HepG2 (cell line): ENCODE data around the gene DNAJA1. TPM values are rescaled to one million over a fixed set of nuclear protein-coding genes. Genes with fewer than 3 reads are reported as not detected.

Experiments used
- ADNP ChIP-seq: sonication (generic); formaldehyde crosslinking; IDR thresholded peaks from 2 replicates; pipeline ENCODE4 v1.4.0; 2020; ENCODE audit warnings: missing genetic modification reagents
- CC2D1A ChIP-seq: sonication (generic); formaldehyde crosslinking; IDR thresholded peaks from 2 replicates; pipeline ENCODE4 v1.8.1; 2023; ENCODE audit warnings: mild to moderate bottlenecking, missing genetic modification reagents
- CREBL2 ChIP-seq: sonication (generic); formaldehyde crosslinking; IDR thresholded peaks from 2 replicates; pipeline ENCODE4 v1.8.1; 2023; ENCODE audit warnings: missing genetic modification reagents, mild to moderate bottlenecking, borderline replicate concordance
- ESRRA ChIP-seq: sonication (generic); formaldehyde crosslinking; IDR thresholded peaks from 2 replicates; pipeline ENCODE4 v1.5.1; 2020; ENCODE audit warnings: mild to moderate bottlenecking, low read depth, missing genetic modification reagents
- FOXA1 ChIP-seq, 2 experiments: fragments of 450-650 bp in 1 of 2; sonication (generic) in 1 of 2; formaldehyde crosslinking in 1 of 2; IDR thresholded peaks; 2 replicates each; pipeline versions ENCODE4 v1.4.0 to v1.6.1; 2016 to 2020; ENCODE audit warnings: missing genetic modification reagents in 1 of 2
- HOMEZ ChIP-seq: IDR thresholded peaks from 2 replicates; pipeline ENCODE4 v1.6.1; 2016; ENCODE audit warnings: low read depth
- KDM5A ChIP-seq: fragments of 200-600 bp; sonication (generic); IDR thresholded peaks from 2 replicates; pipeline ENCODE4 v1.7.0; 2018; ENCODE audit warnings: antibody characterized with exemption, mild to moderate bottlenecking, low read length, borderline replicate concordance
- KLF16 ChIP-seq, 2 experiments: sonication (generic) in 1 of 2; formaldehyde crosslinking in 1 of 2; IDR thresholded peaks; 2 replicates each; pipeline versions ENCODE4 v1.6.1 to v1.8.0; 2016 to 2023; ENCODE audit warnings: missing genetic modification reagents in 2 of 2, missing compliant biosample characterization in 1 of 2
- KMT2A ChIP-seq: sonication (generic); formaldehyde crosslinking; IDR thresholded peaks from 2 replicates; pipeline ENCODE4 v1.4.0; 2020; ENCODE audit warnings: missing genetic modification reagents
- NCOA1 ChIP-seq: sonication (generic); formaldehyde crosslinking; IDR thresholded peaks from 2 replicates; pipeline ENCODE4 v1.9.0; 2021; ENCODE audit warnings: missing genetic modification reagents
- NR3C1 ChIP-seq: sonication (generic); formaldehyde crosslinking; IDR thresholded peaks from 2 replicates; pipeline ENCODE4 v1.4.0; 2020; ENCODE audit warnings: missing genetic modification reagents
- POGK ChIP-seq: sonication (generic); formaldehyde crosslinking; conservative IDR thresholded peaks from 2 replicates; pipeline ENCODE4 v1.8.0; 2022; ENCODE audit warnings: mild to moderate bottlenecking, moderate library complexity, missing genetic modification reagents
- ZBED4 ChIP-seq: sonication (generic); formaldehyde crosslinking; IDR thresholded peaks from 2 replicates; pipeline ENCODE4 v1.4.0; 2020; ENCODE audit warnings: missing genetic modification reagents, borderline replicate concordance
- ZFP36L1 ChIP-seq: sonication (generic); formaldehyde crosslinking; IDR thresholded peaks from 2 replicates; pipeline ENCODE4 v1.8.0; 2022; ENCODE audit warnings: mild to moderate bottlenecking, missing genetic modification reagents, moderate library complexity
- ZFX ChIP-seq: sonication (generic); formaldehyde crosslinking; IDR thresholded peaks from 2 replicates; pipeline ENCODE4 v1.4.0; 2020; ENCODE audit warnings: mild to moderate bottlenecking, low read depth, missing genetic modification reagents, moderate library complexity
- ZMAT5 ChIP-seq: sonication (generic); formaldehyde crosslinking; IDR thresholded peaks from 2 replicates; pipeline ENCODE4 v1.5.0; 2020; ENCODE audit warnings: mild to moderate bottlenecking, low read depth, missing genetic modification reagents, borderline replicate concordance
- ZNF136 ChIP-seq: sonication (generic); formaldehyde crosslinking; IDR thresholded peaks from 2 replicates; pipeline ENCODE4 v1.8.1; 2022; ENCODE audit warnings: low read depth, mild to moderate bottlenecking, moderate library complexity, missing genetic modification reagents
- ZNF138 ChIP-seq: sonication (generic); formaldehyde crosslinking; IDR thresholded peaks from 2 replicates; pipeline ENCODE4 v1.5.0; 2020; ENCODE audit warnings: mild to moderate bottlenecking, low read depth, missing genetic modification reagents
- ZNF253 ChIP-seq: sonication (generic); formaldehyde crosslinking; IDR thresholded peaks from 2 replicates; pipeline ENCODE4 v1.8.0; 2022; ENCODE audit warnings: mild to moderate bottlenecking, missing genetic modification reagents, borderline replicate concordance
- ZNF776 ChIP-seq: sonication (generic); formaldehyde crosslinking; IDR thresholded peaks from 2 replicates; pipeline ENCODE4 v1.4.0; 2020; ENCODE audit warnings: mild to moderate bottlenecking, missing genetic modification reagents
- ZNF850 ChIP-seq: sonication (generic); formaldehyde crosslinking; conservative IDR thresholded peaks from 2 replicates; pipeline ENCODE4 v1.9.0; 2021; ENCODE audit warnings: mild to moderate bottlenecking, missing genetic modification reagents
- polyA plus RNA-seq, 8 experiments: library from polyadenylated mRNA; depleted of rRNA in 3 of 8; stranded (reverse) in 7 of 8; unstranded in 1 of 8; fragments of >200 nt; fragmentation: Illumina TruSeq in 4 of 8; extraction: Trizol in 4 of 8; gene quantifications; 2 replicates each; pipeline versions ENCODE4 v1.2.1 to v1.2.3, GENCODE V29; 2011 to 2016; ENCODE audit warnings: low read depth in 4 of 8, missing spikeins in 1 of 8, mixed read lengths in 1 of 8; ENCODE audit not compliant: insufficient read depth in 1 of 8
- total RNA-seq, 5 experiments: library from RNA; depleted of rRNA; stranded (reverse); fragments of >200 nt; fragmentation: Illumina TruSeq; extraction: Trizol; gene quantifications; 2 replicates each; pipeline ENCODE4 v1.2.3, GENCODE V29; 2016; ENCODE audit warnings: low read depth in 1 of 5

The DNAJA1 gene
- total and polyA plus RNA-seq, 2 of the 13 experiments (the other 11 are each of a cell fraction or from before 2014, with no cell fraction given): 95.9 to 306 TPM

GRCh38 chr9:33025572-33026342 lies 684 bp downstream of the DNAJA1 start (continued):
- TF ChIP-seq ESRRA (CRISPR knock-in tag): 0 out of 2 replicates have a peak, but pooled peaks have one; percentile 35
- no peak for TF ChIP-seq NR3C1 (CRISPR knock-in tag)
- TF ChIP-seq ZNF136 (CRISPR knock-in tag): no peak
- no peak for TF ChIP-seq FOXA1 (IDR thresholded peaks at IDR 0.05)
- TF ChIP-seq FOXA1 (CRISPR knock-in tag; IDR thresholded peaks at IDR 0.05): peak; percentile 57; the same call in 1 of the 2 replicates
- no peak for TF ChIP-seq CREBL2 (CRISPR knock-in tag)
- 0 out of 2 replicates have a peak, but pooled peaks have one; percentile 14 for TF ChIP-seq KDM5A
- no peak for TF ChIP-seq ZMAT5 (CRISPR knock-in tag)
- TF ChIP-seq KLF16 (CRISPR knock-in tag; IDR thresholded peaks at IDR 0.05): no peak
- no peak for TF ChIP-seq ZFX
- TF ChIP-seq ZNF850 (CRISPR knock-in tag): no peak; the same call in 1 of the 2 replicates
- TF ChIP-seq ZBED4: 0 out of 2 replicates have a peak, but pooled peaks have one; percentile 26
- no peak for TF ChIP-seq CC2D1A (CRISPR knock-in tag)
- 0 out of 2 replicates have a peak, but pooled peaks have one; percentile 5 for TF ChIP-seq NCOA1 (CRISPR knock-in tag)
- TF ChIP-seq ZNF776 (CRISPR knock-in tag): peak; percentile 68; the same call in 1 of the 2 replicates
- TF ChIP-seq ZNF138: 0 out of 2 replicates have a peak, but pooled peaks have one; percentile 31
- TF ChIP-seq HOMEZ (CRISPR knock-in tag): no peak
- no peak for TF ChIP-seq ZNF253 (CRISPR knock-in tag)
- no peak; the same call in 1 of the 2 replicates for TF ChIP-seq ZFP36L1 (CRISPR knock-in tag)
- no peak for TF ChIP-seq ADNP (CRISPR knock-in tag)
- peak; percentile 49; the same call in 1 of the 2 replicates for TF ChIP-seq KMT2A (CRISPR knock-in tag)
- 0 out of 2 replicates have a peak, but pooled peaks have one; percentile 4 for TF ChIP-seq POGK (CRISPR knock-in tag)
